Smooth muscle cell (in vitro differentiated cells): ENCODE results near the gene SCG5. TPM values are rescaled to one million over a fixed set of nuclear protein-coding genes. Genes with fewer than 3 reads are reported as not detected.

Experiments
- DNase-seq: peaks from one replicate; lab custom pipeline; 2025; ENCODE audit not compliant: unreplicated experiment; lab: John Stamatoyannopoulos, UW
- H2AFZ ChIP-seq: fragments of 200-600 bp; sonication (generic); 2 replicates; pipeline ENCODE4 v1.6.0; 2016; ENCODE audit warnings: antibody characterized with exemption, low read depth, mild to moderate bottlenecking
- H3F3A ChIP-seq: fragments of 200-600 bp; sonication (generic); 2 replicates; pipeline ENCODE4 v1.6.0; 2017; ENCODE audit warnings: antibody characterized with exemption, low read depth
- H3K27ac ChIP-seq: fragments of 200-600 bp; sonication (generic); 2 replicates; pipeline ENCODE4 v1.5.1; 2016; ENCODE audit warnings: low read depth, mild to moderate bottlenecking
- H3K27me3 ChIP-seq: fragments of 200-600 bp; sonication (generic); 2 replicates; pipeline ENCODE4 v1.6.1; 2016; ENCODE audit warnings: low read depth, mild to moderate bottlenecking
- H3K36me3 ChIP-seq: fragments of 200-600 bp; sonication (generic); 2 replicates; pipeline ENCODE4 v1.5.1; 2016; ENCODE audit warnings: low read depth
- H3K4me1 ChIP-seq: fragments of 200-600 bp; sonication (generic); 2 replicates; pipeline ENCODE4 v1.5.1; 2016; ENCODE audit warnings: low read depth
- H3K4me2 ChIP-seq: fragments of 200-600 bp; sonication (generic); 2 replicates; pipeline ENCODE4 v1.6.0; 2016; ENCODE audit warnings: mild to moderate bottlenecking
- H3K4me3 ChIP-seq: fragments of 200-600 bp; sonication (generic); 2 replicates; pipeline ENCODE4 v1.5.1; 2016; ENCODE audit warnings: mild to moderate bottlenecking
- H3K79me2 ChIP-seq: fragments of 200-600 bp; sonication (generic); 2 replicates; pipeline ENCODE4 v1.6.0; 2016; ENCODE audit warnings: low read depth, mild to moderate bottlenecking
- H3K9ac ChIP-seq: fragments of 200-600 bp; sonication (generic); 2 replicates; pipeline ENCODE4 v1.6.0; 2016; ENCODE audit warnings: low read depth
- H3K9me3 ChIP-seq: fragments of 200-600 bp; sonication (generic); replicated peaks from 2 replicates; pipeline ENCODE4 v1.5.1; 2016; ENCODE audit warnings: low read depth
- H4K20me1 ChIP-seq: fragments of 200-600 bp; sonication (generic); 2 replicates; pipeline ENCODE4 v1.6.0; 2016; ENCODE audit warnings: low read depth
- WGBS: methylation state at CpG from one replicate; pipeline ENCODE4 v1.1.7; 2016; ENCODE audit warnings: low lambda C conversion rate; 5-methylcytosine and 5-hydroxymethylcytosine counted together
- polyA plus RNA-seq: library from polyadenylated mRNA; unstranded; fragments of >200 nt; fragmentation: Nextera tagmentation; extraction: Ambion mirVana; gene quantifications from 2 replicates; pipeline ENCODE4 v1.2.1, GENCODE V29; 2016
- total RNA-seq: library from RNA; depleted of rRNA; stranded (reverse); fragments of >200 nt; gene quantifications from 2 replicates; pipeline ENCODE4 v1.2.3, GENCODE V29; 2014
- TF ChIP-seq, protein P1 (sequence below): fragments of 200-600 bp; sonication (generic); IDR thresholded peaks from 2 replicates; pipeline ENCODE4 v1.5.1; 2017; ENCODE audit warnings: borderline replicate concordance, mild to moderate bottlenecking, antibody characterized with exemption; ENCODE audit not compliant: insufficient read depth, poor library complexity, severe bottlenecking

Gene SCG5
- total and polyA plus RNA-seq, 2 experiments from 2014 or later, result 34.7 to 37.2 TPM

- Histone ChIP-seq H3K79me2 (no peaks in the 10 kb centered on the region), H4K20me1 (no peaks in the 10 kb centered on the region), H3K9me3 (no peaks in the 10 kb centered on the region), H2AFZ (no peak overlapping the region), H3K36me3 (no peaks in the 10 kb centered on the region), H3K9ac (no peak overlapping the region), H3K4me1 (peaks cover 17% of the 10 kb centered on the region), H3F3A (no peaks in the 10 kb centered on the region), H3K4me3 (no peak overlapping the region), H3K27me3 (no peaks in the 10 kb centered on the region), H3K4me2 (no peak overlapping the region), H3K27ac (no peak overlapping the region)
- 46% methylated on average over 2 of the region's 2 CpGs for whole genome bisulfite sequencing
- TF ChIP-seq, protein P1, sequence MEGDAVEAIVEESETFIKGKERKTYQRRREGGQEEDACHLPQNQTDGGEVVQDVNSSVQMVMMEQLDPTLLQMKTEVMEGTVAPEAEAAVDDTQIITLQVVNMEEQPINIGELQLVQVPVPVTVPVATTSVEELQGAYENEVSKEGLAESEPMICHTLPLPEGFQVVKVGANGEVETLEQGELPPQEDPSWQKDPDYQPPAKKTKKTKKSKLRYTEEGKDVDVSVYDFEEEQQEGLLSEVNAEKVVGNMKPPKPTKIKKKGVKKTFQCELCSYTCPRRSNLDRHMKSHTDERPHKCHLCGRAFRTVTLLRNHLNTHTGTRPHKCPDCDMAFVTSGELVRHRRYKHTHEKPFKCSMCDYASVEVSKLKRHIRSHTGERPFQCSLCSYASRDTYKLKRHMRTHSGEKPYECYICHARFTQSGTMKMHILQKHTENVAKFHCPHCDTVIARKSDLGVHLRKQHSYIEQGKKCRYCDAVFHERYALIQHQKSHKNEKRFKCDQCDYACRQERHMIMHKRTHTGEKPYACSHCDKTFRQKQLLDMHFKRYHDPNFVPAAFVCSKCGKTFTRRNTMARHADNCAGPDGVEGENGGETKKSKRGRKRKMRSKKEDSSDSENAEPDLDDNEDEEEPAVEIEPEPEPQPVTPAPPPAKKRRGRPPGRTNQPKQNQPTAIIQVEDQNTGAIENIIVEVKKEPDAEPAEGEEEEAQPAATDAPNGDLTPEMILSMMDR, result no peak
- DNase-seq, result no peak
Observed at GRCh38 chr15:32668942-32669341, 27.4 kb downstream of the SCG5 start.

DNA sequence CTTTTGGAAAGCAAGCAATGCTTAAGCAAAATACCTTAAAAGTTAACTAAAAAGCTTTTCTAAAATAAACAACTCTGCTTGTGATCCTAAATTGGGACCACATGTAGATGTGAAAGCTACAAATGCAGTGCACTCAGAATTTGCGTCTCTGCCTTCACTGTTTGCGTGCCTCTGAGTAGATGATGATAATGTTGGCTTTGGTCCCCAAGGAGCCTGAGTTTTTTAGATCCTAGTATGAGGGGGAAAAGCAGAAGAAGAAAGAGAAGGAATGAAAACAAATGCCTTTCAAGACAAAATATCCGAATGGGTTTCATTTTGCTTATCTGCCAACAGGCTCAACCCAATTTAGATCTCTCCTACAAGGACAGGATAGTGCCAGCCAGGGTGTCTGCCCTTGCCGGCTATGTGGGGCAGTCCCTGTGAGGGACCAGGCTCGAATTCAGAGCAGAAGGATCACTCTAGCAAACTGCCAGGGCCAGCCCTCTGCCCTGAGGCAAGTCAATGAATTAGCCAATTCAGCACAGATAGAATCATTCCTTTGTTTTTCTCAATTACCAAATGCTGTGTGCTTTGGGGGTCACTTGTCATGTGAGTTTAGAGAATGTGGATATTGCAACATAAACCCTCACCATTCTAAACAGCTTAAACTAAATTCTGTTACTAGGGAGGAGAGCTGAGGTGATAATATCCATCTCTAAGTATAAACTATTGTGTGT, 28.5 kb downstream of the SCG5 start:
- Histone ChIP-seq H2AFZ (peak overlapping the region; percentile 82), H4K20me1 (no peaks in the 10 kb centered on the region), H3K27me3 (no peaks in the 10 kb centered on the region), H3K4me1 (peaks cover 13% of the 10 kb centered on the region), H3K4me3 (no peak overlapping the region), H3K79me2 (no peaks in the 10 kb centered on the region), H3K27ac (no peak overlapping the region), H3F3A (no peaks in the 10 kb centered on the region), H3K9me3 (no peaks in the 10 kb centered on the region), H3K9ac (no peak overlapping the region), H3K36me3 (no peaks in the 10 kb centered on the region), H3K4me2 (peak overlapping the region; percentile 61)
- TF ChIP-seq, protein P1, result no peak
- no peak for DNase-seq
- WGBS, result 15% methylated on average over 5 of the region's 5 CpGs

DNA sequence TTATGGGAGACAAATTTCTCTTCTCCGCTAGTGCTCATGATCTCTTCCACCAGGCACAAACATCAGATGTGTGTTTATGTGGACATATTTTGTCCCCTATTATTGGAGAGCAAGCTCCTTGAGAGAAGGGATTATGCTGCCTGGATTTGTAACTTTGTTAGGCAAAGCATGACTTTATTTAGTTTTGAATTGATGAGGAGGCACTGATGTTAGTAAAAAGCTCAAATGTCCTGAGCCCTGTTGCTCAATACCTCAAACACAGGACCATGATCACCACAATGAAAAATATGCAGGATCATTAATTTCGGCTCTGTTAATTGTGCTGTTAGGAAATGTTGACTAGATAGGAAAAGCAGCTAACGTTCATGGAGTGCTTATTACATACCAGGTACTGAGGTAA, 29.1 kb downstream of the SCG5 start:
- no peaks in the 10 kb centered on the region for H3K27me3 ChIP-seq
- TF ChIP-seq, protein P1, result no peak
- no peaks in the 10 kb centered on the region for H4K20me1 ChIP-seq
- no peaks in the 10 kb centered on the region for H3K79me2 ChIP-seq
- 86% methylated on average over 3 of the region's 3 CpGs for WGBS
- H3K4me1 ChIP-seq, result peaks cover 13% of the 10 kb centered on the region
- no peak overlapping the region for H3K9ac ChIP-seq
- H3K4me3 ChIP-seq, result no peak overlapping the region
- H3F3A ChIP-seq, result no peaks in the 10 kb centered on the region
- no peak overlapping the region for H3K27ac ChIP-seq
- no peaks in the 10 kb centered on the region for H3K9me3 ChIP-seq
- H3K36me3 ChIP-seq, result no peaks in the 10 kb centered on the region
- DNase-seq, result no peak
- peak overlapping the region; percentile 61 for H3K4me2 ChIP-seq
- H2AFZ ChIP-seq, result peak overlapping the region; percentile 82
